ENCODE data around the gene RPS6KA6. TPM values are rescaled to one million over a fixed set of nuclear protein-coding genes. Genes with fewer than 3 reads are reported as not detected.

Gene RPS6KA6
- total RNA-seq, 1 donor from 2014 or later: 10.3 TPM

Small RNA genes within 50 kb of the gene (small RNA-seq; reads per million reads assigned to genes)
- not detected for gene MIR548I4 (ENCODE audit: low replicate concordance)

Measured in tongue (tissue), 2 donors.